GM18517 (cell line): ENCODE data around the gene RCOR1.
A peak's percentile ranks its signal among the peaks of the same experiment; 100 is the strongest.
"Not testable (repeated sequence)": the region's sequence is repeated elsewhere in the genome, so short reads cannot be mapped to it uniquely, and the experiment has no call there.

Experiments used
- ATAC-seq: cut with Tn5 transposase; IDR thresholded peaks from one replicate; pipeline ENCODE4 v1.9.1; 2021; ENCODE audit warnings: mild to moderate bottlenecking, moderate library complexity; ENCODE audit not compliant: unreplicated experiment

The RCOR1 gene

DNA sequence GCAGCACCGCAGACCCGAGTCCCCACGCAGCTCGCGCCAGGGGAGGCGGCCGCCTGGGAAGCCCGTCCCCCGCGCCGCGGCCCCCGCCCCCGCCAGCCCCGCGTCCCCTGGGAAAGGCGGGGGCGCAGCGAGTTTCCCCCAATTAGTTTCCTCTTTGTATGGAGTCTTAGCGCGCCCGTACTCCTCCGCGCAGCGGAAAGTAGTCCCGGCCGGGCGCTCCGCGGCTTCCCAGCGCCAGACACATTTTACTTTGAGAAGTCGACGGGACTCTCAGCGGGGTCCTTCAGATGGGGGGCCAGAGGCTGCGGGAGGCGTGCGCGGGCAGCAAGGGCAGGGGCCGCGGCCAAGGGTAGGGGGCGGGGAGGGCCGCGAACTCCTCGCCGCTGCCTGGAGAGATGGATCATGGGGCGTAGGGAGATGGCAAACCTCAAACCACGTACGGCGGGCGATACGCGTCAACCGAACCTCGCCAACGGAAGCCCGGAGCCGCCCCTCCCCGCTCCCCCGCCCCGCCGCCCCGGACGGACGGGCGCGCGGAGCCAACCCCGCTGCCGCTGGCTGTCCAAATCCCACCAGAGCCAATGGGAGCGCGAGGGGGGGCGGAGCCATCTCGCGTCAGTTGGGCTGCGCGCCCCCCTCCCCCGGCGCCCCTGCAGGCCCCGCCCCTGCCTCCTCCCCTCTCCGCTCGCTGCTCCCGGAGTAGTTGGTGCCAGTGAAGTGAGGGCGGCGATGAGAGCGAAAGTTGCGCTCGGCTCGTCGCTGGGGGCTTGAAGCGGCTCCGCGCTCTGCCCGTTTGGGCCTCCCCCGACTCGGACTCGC lies at the start of gene RCOR1:
Gene RCOR1 (plus strand): TSS at position 706 of the 819 bp plus-strand sequence. CDS start 238 bp downstream, outside the sequence.
- ATAC-seq, result peak; percentile 71

- no peak for ATAC-seq
Observed at GRCh38 chr14:102544046-102544746, 48.3 kb upstream of the RCOR1 start.

- ATAC-seq, result no peak
Observed at GRCh38 chr14:102544747-102545460, 47.5 kb upstream of the RCOR1 start.

DNA sequence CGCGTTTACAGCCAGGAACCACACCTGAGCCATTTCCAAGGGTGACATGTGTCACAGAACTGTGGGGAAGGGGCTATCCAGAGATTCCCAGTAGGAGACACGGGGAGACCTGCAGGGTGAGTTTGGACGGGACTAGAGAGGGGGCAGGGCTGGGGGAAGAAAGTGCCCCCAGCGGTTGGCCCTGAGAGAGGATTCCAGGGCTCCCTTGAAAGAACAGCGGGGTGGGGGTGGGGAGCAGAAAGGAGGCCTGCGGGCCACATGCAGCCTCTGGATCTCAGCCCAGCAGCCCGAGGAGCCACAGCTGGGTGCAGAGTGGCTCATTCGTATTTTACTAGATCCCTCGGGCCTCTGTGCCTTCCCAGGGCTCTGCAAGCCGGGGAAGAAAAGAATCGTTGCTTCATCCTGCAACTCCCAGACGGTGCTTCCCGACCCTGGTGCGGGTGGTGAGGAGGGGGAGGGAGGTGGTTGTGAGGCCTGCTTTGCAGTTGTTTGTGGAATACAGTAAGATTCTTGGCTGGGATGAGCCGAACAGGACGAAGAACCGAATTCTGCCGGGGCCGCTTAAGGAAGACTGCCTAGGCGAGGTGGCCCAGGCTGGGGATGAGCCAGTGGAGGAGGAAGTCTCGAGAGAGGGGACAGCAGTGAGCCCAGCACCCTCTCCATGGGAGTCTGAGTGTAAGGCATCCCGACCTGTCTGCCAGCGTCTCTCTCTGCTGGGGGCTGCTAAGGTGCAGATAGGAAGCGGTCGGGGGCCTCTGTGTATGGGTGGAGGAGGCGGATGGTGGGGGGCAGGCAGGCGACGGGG lies 46.8 kb upstream of the RCOR1 start:
- no peak for ATAC-seq

- no peak for ATAC-seq
Observed at GRCh38 chr14:102548616-102549240, 43.7 kb upstream of the RCOR1 start.

DNA sequence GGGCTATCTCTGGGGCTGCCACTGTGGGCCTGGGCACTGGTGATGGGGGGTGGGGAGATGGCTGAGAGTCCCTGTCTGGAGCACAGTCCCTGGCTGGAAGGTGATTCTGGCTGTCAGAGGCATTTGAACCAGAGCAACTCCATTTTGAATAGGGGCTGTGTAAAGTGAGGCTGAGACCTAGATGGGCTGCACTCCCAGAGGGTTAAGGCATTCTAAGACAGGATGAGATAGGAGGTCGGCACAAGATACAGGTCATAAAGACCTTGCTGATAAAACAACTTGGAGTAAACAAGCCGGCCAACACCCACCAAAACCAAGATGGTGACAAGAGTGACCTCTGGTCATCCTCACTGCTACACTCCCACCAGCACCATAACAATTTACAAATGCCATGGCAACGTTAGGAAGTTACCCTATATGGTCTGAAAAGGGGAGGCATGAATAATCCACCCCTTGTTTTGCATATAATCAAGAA lies 41.5 kb upstream of the RCOR1 start:
- ATAC-seq, result not testable (repeated sequence)

- ATAC-seq, result no peak
Observed at GRCh38 chr14:102551995-102552705, 40.3 kb upstream of the RCOR1 start.

DNA sequence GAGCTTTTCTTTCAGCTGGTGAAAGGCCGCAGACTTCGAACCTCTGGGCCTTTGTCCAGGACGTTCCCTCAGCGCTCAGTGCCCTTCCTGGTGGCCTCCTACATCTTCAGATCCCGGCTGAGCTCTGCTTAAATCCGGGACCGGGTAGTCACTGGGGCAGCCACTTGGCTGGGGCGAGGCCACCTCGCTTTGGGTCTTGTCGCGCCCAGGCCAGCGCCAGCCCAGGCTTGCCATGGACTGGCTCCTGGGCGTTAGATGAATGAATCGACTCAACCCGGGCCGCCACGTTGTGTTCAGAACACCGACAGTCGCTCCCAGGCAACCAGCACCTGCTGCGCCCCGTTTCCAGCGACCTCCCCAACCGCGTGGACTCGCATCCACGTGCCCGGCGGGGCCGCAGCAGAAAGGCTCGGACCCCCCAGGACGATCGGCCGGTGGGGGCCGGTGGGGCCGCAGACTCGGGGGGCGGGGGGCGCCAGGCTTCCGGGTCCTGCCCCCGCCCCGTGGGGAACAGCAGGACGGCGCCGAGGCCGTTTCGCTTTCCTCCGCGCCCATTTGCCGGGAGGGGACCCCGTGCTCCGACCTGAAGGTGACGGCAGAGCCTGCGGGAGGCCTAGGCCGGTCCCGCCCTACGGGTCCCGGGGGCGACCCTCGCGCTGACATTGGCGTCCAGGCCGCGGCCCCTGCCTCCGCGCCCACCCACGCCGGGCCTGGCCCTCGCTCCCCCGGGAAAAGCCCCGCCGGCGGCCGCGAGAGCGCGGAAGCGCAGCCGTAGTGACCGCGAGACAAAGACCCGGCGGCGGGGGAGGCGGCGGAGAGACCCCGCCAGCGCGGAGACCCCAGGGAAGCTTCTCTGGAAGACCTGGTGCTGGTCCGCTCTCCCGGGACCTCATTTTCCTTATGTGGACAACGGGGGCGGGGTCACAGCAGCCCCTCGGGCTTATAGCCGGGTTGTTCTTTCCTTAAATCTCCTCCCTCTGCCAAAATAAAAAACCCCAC lies 37.3 kb upstream of the RCOR1 start:
- ATAC-seq, result no peak

DNA sequence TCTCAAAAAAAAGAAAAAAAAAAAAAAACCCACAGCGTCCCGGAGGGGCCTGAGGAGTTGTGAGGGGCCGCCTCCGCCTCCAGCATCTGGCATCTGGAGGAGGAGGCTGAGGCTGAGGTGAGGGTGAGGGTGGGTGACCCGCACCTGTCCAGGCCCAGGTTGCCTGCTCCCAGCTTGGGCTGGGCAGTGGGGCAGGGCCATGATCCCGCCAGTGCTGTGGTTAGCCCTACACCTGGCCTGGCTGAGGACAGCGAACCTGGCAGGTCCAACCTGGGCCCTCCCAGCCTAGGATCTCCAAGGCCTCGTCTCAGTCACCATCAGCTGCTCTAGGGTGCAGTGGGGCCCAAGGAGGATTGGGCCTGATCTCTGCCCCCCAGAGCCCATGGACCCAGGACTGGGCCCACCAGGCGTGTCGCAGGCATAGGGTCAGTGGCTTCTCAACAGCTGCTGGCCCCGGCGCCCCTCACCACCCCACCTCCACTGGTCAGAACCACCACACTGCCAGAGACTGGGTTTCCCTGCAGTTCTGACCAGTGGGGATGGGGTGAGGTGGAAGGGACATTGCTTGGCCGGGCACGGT lies 36.3 kb upstream of the RCOR1 start:
- ATAC-seq, result no peak

DNA sequence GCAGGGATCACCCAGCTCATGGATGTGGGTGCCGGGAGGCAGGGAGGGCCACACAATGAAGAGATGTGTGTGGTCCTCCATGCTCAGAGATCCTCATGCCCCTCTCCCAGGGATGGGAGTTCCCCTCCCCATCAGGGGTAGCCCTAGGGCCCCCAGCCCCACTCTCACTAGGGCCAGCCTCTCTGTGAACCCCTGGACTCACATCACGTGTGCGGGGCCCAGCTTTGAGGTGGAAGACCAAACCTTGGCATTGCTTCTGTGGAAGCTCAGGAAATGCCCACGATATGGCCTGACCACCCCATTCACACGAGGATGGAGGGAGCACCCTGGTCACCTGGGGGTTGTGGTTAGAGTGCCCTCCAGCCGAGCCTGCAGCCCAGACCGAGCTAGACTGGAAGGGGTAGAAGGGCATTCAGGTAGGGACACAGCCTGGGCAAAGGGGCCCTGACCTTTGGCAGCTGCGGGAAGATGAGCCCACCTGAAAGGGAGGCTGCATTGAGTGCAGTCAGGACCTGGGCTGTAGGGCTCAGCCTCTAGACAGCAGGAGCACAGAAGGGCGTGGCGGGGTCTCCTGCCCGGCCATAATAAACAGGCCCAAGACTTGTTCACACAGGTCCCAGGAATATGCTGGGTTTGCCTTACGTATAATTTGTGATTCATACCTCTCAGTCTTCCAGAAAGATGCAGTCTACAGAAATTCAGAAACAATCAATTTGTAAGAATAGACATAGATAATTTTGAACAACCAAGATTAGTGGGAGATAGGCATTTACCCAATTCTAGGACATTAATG lies 34.8 kb upstream of the RCOR1 start:
- no peak for ATAC-seq

DNA sequence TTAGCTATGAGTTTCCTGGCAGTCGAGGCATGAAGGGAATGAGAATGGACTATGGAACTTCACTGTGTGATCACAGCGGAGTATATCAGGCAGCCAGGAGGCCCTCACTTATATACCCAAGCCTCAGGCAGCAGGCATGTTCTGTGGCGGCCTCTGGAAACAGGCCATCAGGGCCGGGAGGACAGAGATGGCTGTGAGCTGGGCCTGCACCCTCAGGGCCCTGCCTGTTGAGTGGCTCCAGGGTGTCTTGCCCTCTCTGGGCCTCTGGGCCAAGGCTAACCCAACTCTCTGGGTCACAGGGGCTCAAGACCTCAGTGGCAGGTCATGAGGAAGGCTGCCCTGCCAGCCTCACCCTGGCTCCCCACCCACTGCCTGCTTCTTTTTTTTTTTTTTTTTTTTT lies 33.9 kb upstream of the RCOR1 start:
- no peak for ATAC-seq

DNA sequence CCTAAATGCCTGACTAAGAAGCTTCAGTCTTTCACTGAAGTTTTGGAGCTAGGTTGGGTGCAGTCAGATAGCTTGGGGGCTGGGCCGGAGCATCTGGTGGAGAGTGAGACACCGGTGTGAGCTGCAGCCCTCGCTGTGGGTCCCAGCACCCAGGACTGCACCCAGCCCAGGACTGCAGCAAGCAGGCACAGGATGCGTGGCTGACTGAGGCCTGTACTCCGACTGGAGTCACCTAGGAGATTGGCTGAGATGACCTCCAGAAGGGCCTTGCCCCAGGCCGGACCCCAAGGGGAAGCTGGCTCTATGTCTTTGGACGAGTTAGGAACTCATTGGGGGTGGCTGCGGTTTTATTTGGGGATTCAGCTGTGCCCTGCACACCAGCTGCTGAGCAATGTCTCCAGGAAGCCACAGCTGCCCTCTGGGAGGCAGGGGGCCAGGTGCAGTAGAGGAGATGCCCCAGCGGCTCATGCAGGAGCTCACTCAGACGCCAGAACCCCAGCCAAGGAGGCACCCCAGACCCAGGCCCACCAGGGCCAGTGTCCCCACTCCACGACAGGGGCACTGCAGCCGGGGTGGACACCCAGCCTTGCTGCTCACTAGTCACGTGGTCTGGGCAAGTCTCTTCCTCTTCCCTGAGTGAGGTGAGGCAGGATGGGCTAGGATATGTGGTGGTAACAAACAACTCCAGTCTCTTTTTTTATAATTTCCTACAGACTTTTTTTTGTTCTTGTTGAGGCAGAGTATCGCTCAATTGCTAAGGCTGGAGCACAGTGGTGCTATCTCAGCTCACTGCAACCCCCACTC lies 31.8 kb upstream of the RCOR1 start:
- ATAC-seq, result no peak

GRCh38 chr14:102565331-102565887 lies 27.0 kb upstream of the RCOR1 start:
- no peak for ATAC-seq

GRCh38 chr14:102565959-102566358 lies 26.5 kb upstream of the RCOR1 start:
- ATAC-seq, result no peak

DNA sequence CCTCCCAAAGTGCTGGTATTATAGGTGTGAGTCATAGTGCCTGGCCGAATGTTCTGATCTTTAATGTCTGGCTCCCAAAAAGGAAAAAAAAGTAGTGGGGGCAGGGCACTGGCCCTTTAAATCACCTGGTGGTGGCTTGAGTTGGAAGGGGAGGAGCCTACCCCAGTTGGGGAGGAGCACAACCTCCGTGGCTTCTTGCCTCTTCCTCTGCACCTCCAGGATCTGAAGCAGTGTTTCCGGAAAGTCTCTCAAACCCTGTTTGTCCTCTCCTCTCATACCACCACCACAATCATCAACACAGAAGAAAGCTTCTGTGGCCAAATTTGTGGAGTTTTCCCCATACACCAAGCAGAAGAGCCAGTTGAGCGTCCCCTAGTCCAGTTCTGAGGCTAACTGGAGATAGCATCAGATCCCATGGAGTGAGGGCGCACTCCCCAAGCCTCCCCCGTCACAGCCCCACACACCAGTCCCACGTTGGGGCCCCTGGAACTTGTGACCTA lies 24.3 kb upstream of the RCOR1 start:
- no peak for ATAC-seq
